NT2/D1 (cell line): ENCODE measurements around the gene DDX17.

Experiments used
- SUZ12 ChIP-seq: IDR thresholded peaks from 2 replicates; pipeline ENCODE4 v1.6.1; 2011; ENCODE audit not compliant: insufficient read length, insufficient read depth; ENCODE audit errors: extremely low read depth
- ZNF274 ChIP-seq: IDR thresholded peaks from 2 replicates; pipeline ENCODE4 v1.6.1; 2011; ENCODE audit warnings: mild to moderate bottlenecking, low read depth, low read length

GRCh38 chr22:38451404-38451803, 54.7 kb downstream of the DDX17 start:
- TF ChIP-seq SUZ12 (no peak), ZNF274 (no peak)
